Epithelial cell of proximal tubule (primary cell): ENCODE results near the gene TLR2. TPM values are rescaled to one million over a fixed set of nuclear protein-coding genes. Genes with fewer than 3 reads are reported as not detected.

Experiments used
- DNase-seq: peaks from one replicate; pipeline ENCODE4 v3.0.0-alpha.2; 2011; ENCODE audit warnings: low read depth
- H3K4me3 ChIP-seq: 2 replicates; pipeline ENCODE4 v1.5.1; 2011; ENCODE audit warnings: low read depth, mild to moderate bottlenecking, low read length
- total RNA-seq: library from RNA; depleted of rRNA; stranded (reverse); fragments of >200 nt; gene quantifications from 2 replicates; pipeline ENCODE4 v1.2.3, GENCODE V29; 2015
- TF ChIP-seq, protein P1 (sequence below): conservative IDR thresholded peaks from 2 replicates; pipeline ENCODE4 v1.5.1; 2012; ENCODE audit warnings: low read depth, mild to moderate bottlenecking, low read length

TLR2 gene
- total RNA-seq, 1 donor from 2014 or later, result 13.8 TPM

DNA sequence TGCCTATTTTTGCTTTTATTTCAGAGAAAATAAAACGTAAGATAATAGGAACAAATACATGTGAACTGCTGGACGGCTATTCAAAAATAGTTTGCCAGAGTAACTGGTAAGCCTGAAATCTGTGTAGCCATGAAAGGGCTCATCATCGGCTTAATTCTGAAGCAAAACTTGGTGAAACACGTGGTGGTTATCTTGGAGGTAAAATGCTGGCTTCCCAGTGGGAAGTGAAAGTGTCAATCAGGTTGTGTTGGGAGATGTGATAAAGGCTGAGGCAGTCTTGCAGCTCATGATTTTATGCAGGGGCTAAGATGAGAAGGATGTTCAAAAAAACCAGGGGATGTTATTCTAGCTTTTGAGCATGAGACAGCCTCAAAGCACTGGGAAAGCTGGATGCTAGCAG is 36.1 kb upstream of the TLR2 start:
- H3K4me3 ChIP-seq, result no peak overlapping the region
- no peak for DNase-seq
- TF ChIP-seq, protein P1, sequence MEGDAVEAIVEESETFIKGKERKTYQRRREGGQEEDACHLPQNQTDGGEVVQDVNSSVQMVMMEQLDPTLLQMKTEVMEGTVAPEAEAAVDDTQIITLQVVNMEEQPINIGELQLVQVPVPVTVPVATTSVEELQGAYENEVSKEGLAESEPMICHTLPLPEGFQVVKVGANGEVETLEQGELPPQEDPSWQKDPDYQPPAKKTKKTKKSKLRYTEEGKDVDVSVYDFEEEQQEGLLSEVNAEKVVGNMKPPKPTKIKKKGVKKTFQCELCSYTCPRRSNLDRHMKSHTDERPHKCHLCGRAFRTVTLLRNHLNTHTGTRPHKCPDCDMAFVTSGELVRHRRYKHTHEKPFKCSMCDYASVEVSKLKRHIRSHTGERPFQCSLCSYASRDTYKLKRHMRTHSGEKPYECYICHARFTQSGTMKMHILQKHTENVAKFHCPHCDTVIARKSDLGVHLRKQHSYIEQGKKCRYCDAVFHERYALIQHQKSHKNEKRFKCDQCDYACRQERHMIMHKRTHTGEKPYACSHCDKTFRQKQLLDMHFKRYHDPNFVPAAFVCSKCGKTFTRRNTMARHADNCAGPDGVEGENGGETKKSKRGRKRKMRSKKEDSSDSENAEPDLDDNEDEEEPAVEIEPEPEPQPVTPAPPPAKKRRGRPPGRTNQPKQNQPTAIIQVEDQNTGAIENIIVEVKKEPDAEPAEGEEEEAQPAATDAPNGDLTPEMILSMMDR, result no peak

DNA sequence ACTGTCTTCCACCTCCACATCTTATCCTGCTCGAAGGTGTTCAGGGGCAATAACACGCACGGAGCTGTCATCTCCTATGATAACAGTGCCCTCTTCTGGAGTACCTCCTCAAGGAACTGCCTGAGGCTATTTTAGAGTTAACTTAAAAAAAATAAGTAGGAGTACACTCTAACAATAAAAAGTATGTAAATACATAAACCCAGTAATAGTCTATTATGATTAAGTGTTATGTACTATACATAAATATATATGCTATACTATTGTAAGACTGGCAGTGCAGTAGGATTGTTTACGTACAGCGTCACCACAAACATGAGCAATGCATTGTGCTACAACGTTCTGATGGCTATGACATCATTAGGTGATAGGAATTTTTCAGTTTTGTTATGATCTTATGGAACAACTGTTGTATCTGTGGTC is 34.5 kb upstream of the TLR2 start:
- DNase-seq, result no peak

DNA sequence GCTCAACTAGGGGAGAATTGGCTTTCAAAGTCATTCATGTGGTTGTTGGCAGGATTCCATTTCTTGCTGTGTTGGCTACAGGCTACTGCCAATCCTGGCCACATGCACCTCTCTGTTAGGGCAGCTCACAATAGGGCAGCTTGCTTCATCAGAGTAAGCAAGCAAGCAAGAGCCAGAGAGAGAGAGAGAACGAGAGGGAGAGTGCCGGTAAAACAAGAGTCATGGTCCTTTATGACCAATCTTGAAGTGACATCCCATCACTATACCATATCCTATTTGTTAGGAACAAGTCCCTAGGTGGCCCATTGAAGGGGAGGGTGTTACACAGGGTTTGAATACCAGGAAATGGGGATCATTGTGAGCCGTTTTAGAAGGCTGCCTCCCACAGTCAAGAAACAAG is 33.0 kb upstream of the TLR2 start:
- no peak for DNase-seq
- no peak overlapping the region for H3K4me3 ChIP-seq
- TF ChIP-seq, protein P1, result no peak

More for the DNA sequence above, 34.5 kb upstream of the TLR2 start:
- TF ChIP-seq, protein P1, result peak; percentile 49
- H3K4me3 ChIP-seq, result no peak overlapping the region

DNA sequence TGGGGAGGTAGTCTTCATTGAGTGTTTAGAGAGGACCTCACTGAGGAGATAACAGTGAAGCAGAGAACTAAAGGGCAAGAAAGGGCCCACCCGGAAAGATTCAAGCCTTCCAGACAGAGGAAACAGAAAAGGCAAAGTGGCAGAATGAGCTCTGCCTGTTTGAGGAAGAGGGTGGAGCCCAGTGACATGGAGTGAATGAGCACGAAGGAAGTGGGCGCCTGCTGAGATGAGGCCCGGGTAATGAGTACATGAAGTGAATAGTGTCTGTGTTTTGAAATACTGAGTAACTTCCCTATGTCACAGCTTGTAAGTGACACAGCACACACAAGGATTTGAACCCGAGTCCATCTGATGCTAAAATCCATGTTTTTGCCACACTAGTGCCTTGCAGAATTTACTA is 32.5 kb upstream of the TLR2 start:
- no peak overlapping the region for H3K4me3 ChIP-seq
- no peak for DNase-seq
- TF ChIP-seq, protein P1, result no peak

DNA sequence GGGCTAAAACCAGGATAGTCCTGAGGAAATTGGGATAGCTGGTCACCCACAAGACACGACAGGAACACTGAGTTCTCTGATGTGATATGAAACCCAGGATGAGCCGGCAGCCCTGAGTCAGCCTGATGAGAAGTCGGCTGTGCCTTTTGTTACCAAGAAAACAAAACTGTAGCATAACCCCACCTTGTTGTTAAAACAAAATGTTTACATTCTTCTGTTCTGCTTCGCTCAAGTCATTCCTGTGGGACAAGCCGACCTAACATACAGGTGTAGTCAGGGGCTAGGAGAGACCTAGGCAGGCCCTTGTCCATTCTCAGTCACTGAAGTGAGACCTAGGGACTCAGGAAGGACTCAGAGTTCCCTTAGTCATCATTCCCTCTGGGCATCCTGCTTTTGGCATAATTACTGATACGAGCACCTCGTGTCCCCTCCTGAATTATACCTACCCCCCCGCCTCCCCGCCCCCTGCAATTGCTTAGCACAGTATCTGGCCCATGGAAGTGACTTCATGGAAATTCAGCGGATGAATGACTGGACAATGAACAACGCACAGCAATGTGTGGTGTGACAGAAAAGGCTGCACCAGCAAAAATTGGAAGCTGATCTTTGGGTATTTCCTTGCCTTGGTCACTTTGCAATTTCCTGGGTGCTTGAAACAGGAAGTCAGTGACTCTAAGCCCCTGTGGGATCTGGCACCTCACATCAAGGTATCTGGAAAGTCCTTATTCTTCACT is 31.9 kb upstream of the TLR2 start:
- TF ChIP-seq, protein P1, result no peak
- DNase-seq, result peak; percentile 61
- H3K4me3 ChIP-seq, result no peak overlapping the region

DNA sequence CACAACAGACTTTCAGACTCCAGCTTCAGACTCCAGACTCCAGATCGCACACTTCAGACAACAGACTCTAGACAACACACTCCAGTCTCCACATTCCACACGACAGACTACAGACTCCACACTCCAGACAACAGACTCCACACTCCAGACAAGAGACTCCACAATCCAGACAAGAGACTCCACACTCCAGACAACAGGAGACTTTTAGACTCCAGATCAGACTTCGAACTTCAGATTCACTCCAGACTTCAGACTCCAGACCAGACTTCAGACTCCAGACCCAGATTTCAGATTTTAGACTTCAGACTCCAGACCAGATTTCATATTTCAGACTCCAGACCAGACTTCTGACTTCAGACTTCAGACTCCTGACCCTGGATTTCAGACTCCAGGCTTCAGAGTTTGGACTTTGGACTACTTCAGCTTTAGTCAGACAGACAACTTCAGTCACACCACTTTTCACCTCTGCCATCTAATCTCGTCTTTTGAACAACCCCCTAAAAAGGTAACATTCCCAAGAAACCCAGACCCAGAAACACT is 29.0 kb upstream of the TLR2 start:
- TF ChIP-seq, protein P1, result no peak
- DNase-seq, result no peak
- no peak overlapping the region for H3K4me3 ChIP-seq

DNA sequence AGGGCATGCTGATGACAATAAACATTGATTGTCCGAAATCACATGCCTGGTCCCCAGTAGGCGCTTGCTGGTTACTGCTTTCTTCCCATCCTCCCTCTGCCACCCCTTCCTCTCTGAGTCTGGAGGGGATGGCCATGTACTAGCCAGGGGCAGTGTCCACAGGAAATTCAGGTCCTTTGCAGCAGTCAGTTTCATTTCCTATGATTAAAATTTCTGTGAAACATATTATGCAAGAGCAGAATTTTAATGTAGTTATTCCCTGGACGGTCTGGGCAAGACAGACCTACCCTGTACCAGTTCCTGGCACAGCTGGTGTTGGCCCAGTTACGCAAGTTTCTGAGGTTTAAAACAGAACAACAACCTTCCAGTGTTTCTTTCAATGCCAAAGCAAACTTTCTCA is 28.2 kb upstream of the TLR2 start:
- TF ChIP-seq, protein P1, result no peak
- no peak for DNase-seq

More for the DNA sequence above, 28.2 kb upstream of the TLR2 start:
- H3K4me3 ChIP-seq, result no peak overlapping the region
